ENCODE measurements around the gene PTPRM. TPM values are rescaled to one million over a fixed set of nuclear protein-coding genes. Genes with fewer than 3 reads are reported as not detected.

The PTPRM gene
- total and polyA plus RNA-seq, 2 experiments from 2014 or later: 30.9 to 62.8 TPM

- no peaks in the 10 kb centered on the region for H3K27me3 ChIP-seq (replicated peaks; ENCODE audit: insufficient read depth)
- H3K9me3 ChIP-seq (ENCODE audit: low read depth): no peaks in the 10 kb centered on the region
- DNase-seq: no peak
- peaks cover 22% of the 10 kb centered on the region; the same call in 1 of the 2 replicates for H3K79me2 ChIP-seq (ENCODE audit: insufficient read depth)
- H2AFZ ChIP-seq: no peak overlapping the region
- in situ Hi-C loops (cut with MboI): no loop called here
- H3K4me1 ChIP-seq (ENCODE audit: insufficient read depth): no peaks in the 10 kb centered on the region
- no peak overlapping the region for H3K9ac ChIP-seq
- H4K20me1 ChIP-seq (ENCODE audit: insufficient read depth): no peaks in the 10 kb centered on the region; the same call in 1 of the 2 replicates
- no peaks in the 10 kb centered on the region for H3K36me3 ChIP-seq (ENCODE audit: low read depth)
- no peak overlapping the region for H3K4me3 ChIP-seq
- WGBS, 2 experiments (ENCODE audit: low coverage in 1 of 2, low lambda C conversion rate in 2 of 2, missing lambda C conversion rate in 2 of 2): 94% methylated on average over 2 of the region's 2 CpGs
- H3F3A ChIP-seq (ENCODE audit: insufficient read depth): no peaks in the 10 kb centered on the region
- TF ChIP-seq EZH2phosphoT487 (IDR thresholded peaks at IDR 0.05; ENCODE audit: insufficient read depth, low read depth) (no peak), EZH2 (IDR thresholded peaks at IDR 0.05; ENCODE audit: insufficient read depth, poor library complexity, severe bottlenecking) (no peak)
- no peak overlapping the region for H3K27ac ChIP-seq
- no peak overlapping the region for H3K4me2 ChIP-seq (ENCODE audit: unreplicated experiment)
- H3K9me2 ChIP-seq (ENCODE audit: insufficient read depth): no peaks in the 10 kb centered on the region
Measured at GRCh38 chr18:7657937-7658336, 90.8 kb downstream of the PTPRM start.

GRCh38 chr18:7658701-7659100 lies 91.6 kb downstream of the PTPRM start:
- H3K36me3 ChIP-seq (ENCODE audit: low read depth): no peaks in the 10 kb centered on the region
- H3K9me2 ChIP-seq (ENCODE audit: insufficient read depth): no peaks in the 10 kb centered on the region
- WGBS, 2 experiments (ENCODE audit: low coverage in 1 of 2, low lambda C conversion rate in 2 of 2, missing lambda C conversion rate in 2 of 2): 84 to 87% methylated on average over 1 of the region's 1 CpG
- no peaks in the 10 kb centered on the region for H3K9me3 ChIP-seq (ENCODE audit: low read depth)
- no peak for DNase-seq
- no peaks in the 10 kb centered on the region for H3K4me1 ChIP-seq (ENCODE audit: insufficient read depth)
- H3K4me2 ChIP-seq (ENCODE audit: unreplicated experiment): no peak overlapping the region
- no peaks in the 10 kb centered on the region; the same call in 1 of the 2 replicates for H4K20me1 ChIP-seq (ENCODE audit: insufficient read depth)
- TF ChIP-seq EZH2 (IDR thresholded peaks at IDR 0.05; ENCODE audit: insufficient read depth, poor library complexity, severe bottlenecking) (no peak), EZH2phosphoT487 (IDR thresholded peaks at IDR 0.05; ENCODE audit: insufficient read depth, low read depth) (no peak)
- no peak overlapping the region for H3K27ac ChIP-seq
- no peak overlapping the region for H3K4me3 ChIP-seq
- no peak overlapping the region for H3K9ac ChIP-seq
- peaks cover 22% of the 10 kb centered on the region; the same call in 1 of the 2 replicates for H3K79me2 ChIP-seq (ENCODE audit: insufficient read depth)
- H3F3A ChIP-seq (ENCODE audit: insufficient read depth): no peaks in the 10 kb centered on the region
- no peaks in the 10 kb centered on the region for H3K27me3 ChIP-seq (replicated peaks; ENCODE audit: insufficient read depth)
- in situ Hi-C loops (cut with MboI): no loop called here
- H2AFZ ChIP-seq: no peak overlapping the region

GRCh38 chr18:7661207-7661606 lies 94.1 kb downstream of the PTPRM start:
- no peak overlapping the region for H3K4me3 ChIP-seq
- no peak overlapping the region for H3K27ac ChIP-seq
- H3F3A ChIP-seq (ENCODE audit: insufficient read depth): no peaks in the 10 kb centered on the region
- no peaks in the 10 kb centered on the region; the same call in 1 of the 2 replicates for H4K20me1 ChIP-seq (ENCODE audit: insufficient read depth)
- no peaks in the 10 kb centered on the region for H3K36me3 ChIP-seq (ENCODE audit: low read depth)
- 82 to 95% methylated on average over 1 of the region's 1 CpG for WGBS, 2 experiments (ENCODE audit: low coverage in 1 of 2, low lambda C conversion rate in 2 of 2, missing lambda C conversion rate in 2 of 2)
- no peaks in the 10 kb centered on the region for H3K9me3 ChIP-seq (ENCODE audit: low read depth)
- TF ChIP-seq EZH2 (IDR thresholded peaks at IDR 0.05; ENCODE audit: insufficient read depth, poor library complexity, severe bottlenecking) (no peak), EZH2phosphoT487 (IDR thresholded peaks at IDR 0.05; ENCODE audit: insufficient read depth, low read depth) (no peak)
- no peaks in the 10 kb centered on the region for H3K4me1 ChIP-seq (ENCODE audit: insufficient read depth)
- 0 out of 2 replicates have a peak, but pooled peaks cover 18% of the 10 kb centered on the region for H3K79me2 ChIP-seq (ENCODE audit: insufficient read depth)
- H3K4me2 ChIP-seq (ENCODE audit: unreplicated experiment): no peak overlapping the region
- H2AFZ ChIP-seq: no peak overlapping the region
- no peaks in the 10 kb centered on the region for H3K9me2 ChIP-seq (ENCODE audit: insufficient read depth)
- no peak overlapping the region for H3K9ac ChIP-seq
- in situ Hi-C loops (cut with MboI): no loop called here
- DNase-seq: no peak
- no peaks in the 10 kb centered on the region for H3K27me3 ChIP-seq (replicated peaks; ENCODE audit: insufficient read depth)

GRCh38 chr18:7662866-7663265 lies 95.8 kb downstream of the PTPRM start:
- no peak overlapping the region for H3K4me2 ChIP-seq (ENCODE audit: unreplicated experiment)
- no peak overlapping the region for H2AFZ ChIP-seq
- 75 to 90% methylated on average over 2 of the region's 2 CpGs for WGBS, 2 experiments (ENCODE audit: low coverage in 1 of 2, low lambda C conversion rate in 2 of 2, missing lambda C conversion rate in 2 of 2)
- no peaks in the 10 kb centered on the region for H3K4me1 ChIP-seq (ENCODE audit: insufficient read depth)
- no peak for TF ChIP-seq EZH2 (IDR thresholded peaks at IDR 0.05; ENCODE audit: insufficient read depth, poor library complexity, severe bottlenecking)
- TF ChIP-seq EZH2phosphoT487 (IDR thresholded peaks at IDR 0.05; ENCODE audit: insufficient read depth, low read depth): no peak
- H3K79me2 ChIP-seq (ENCODE audit: insufficient read depth): 0 out of 2 replicates have a peak, but pooled peaks cover 10% of the 10 kb centered on the region
- no peaks in the 10 kb centered on the region for H3K36me3 ChIP-seq (ENCODE audit: low read depth)
- H3F3A ChIP-seq (ENCODE audit: insufficient read depth): no peaks in the 10 kb centered on the region
- DNase-seq: no peak
- no peak overlapping the region for H3K4me3 ChIP-seq
- no peak overlapping the region for H3K27ac ChIP-seq
- H4K20me1 ChIP-seq (ENCODE audit: insufficient read depth): no peaks in the 10 kb centered on the region; the same call in 1 of the 2 replicates
- H3K9me3 ChIP-seq (ENCODE audit: low read depth): no peaks in the 10 kb centered on the region
- H3K9me2 ChIP-seq (ENCODE audit: insufficient read depth): no peaks in the 10 kb centered on the region
- in situ Hi-C loops (cut with MboI): no loop called here
- no peak overlapping the region for H3K9ac ChIP-seq
- no peaks in the 10 kb centered on the region for H3K27me3 ChIP-seq (replicated peaks; ENCODE audit: insufficient read depth)
